Prostate gland (tissue), 2 donors: Measurements from ENCODE around the gene SLX4. TPM values are rescaled to one million over a fixed set of nuclear protein-coding genes. Genes with fewer than 3 reads are reported as not detected.

Experiments
- DNase-seq: peaks from one replicate; pipeline ENCODE4 v3.0.0-alpha.2; 2019; ENCODE audit warnings: low spot score
- H3K27ac ChIP-seq, 2 donors: fragments of 200-600 bp; sonication (generic); 2 replicates each; pipeline ENCODE4 v1.5.1; 2017 to 2019
- H3K27me3 ChIP-seq: fragments of 200-600 bp; sonication (generic); replicated peaks from 2 replicates; pipeline ENCODE4 v1.5.1; 2019; ENCODE audit not compliant: insufficient read depth
- H3K36me3 ChIP-seq, 2 donors: fragments of 200-600 bp; sonication (generic); 1 replicate in 1 of 2; 2 replicates in 1 of 2; pipeline versions ENCODE4 v1.5.1 to v1.8.1; 2017 to 2019
- H3K4me1 ChIP-seq: fragments of 200-600 bp; sonication (generic); replicated peaks from 2 replicates; pipeline ENCODE4 v1.5.1; 2019
- H3K4me3 ChIP-seq, 2 donors: fragments of 200-600 bp; sonication (generic); 2 replicates each; pipeline ENCODE4 v1.5.1; 2017 to 2019
- H3K9me3 ChIP-seq: fragments of 200-600 bp; sonication (generic); 2 replicates; pipeline ENCODE4 v1.5.1; 2017
- CTCF ChIP-seq, 4 experiments: fragments of 200-600 bp in 2 of 4; fragments of 450-650 bp in 2 of 4; sonication (generic) in 2 of 4; IDR thresholded peaks; 1 replicate in 3 of 4; 2 replicates in 1 of 4; pipeline ENCODE4 v1.5.1; 2016 to 2019; ENCODE audit warnings: antibody characterized with exemption in 4 of 4, mild to moderate bottlenecking in 2 of 4, moderate library complexity in 2 of 4
- POLR2A ChIP-seq: fragments of 450-650 bp; IDR thresholded peaks from one replicate; pipeline ENCODE4 v1.6.1; 2016; ENCODE audit warnings: antibody characterized with exemption, mild to moderate bottlenecking
- POLR2AphosphoS5 ChIP-seq: sonication (generic); formaldehyde crosslinking; IDR thresholded peaks from one replicate; pipeline ENCODE4 v1.6.1; 2017; ENCODE audit warnings: antibody characterized with exemption
- WGBS: methylation state at CpG from one replicate; pipeline ENCODE4 v1.1.5; 2018; 5-methylcytosine and 5-hydroxymethylcytosine counted together
- intact Hi-C: fragments of 100-400 bp; cut with DNase I; formaldehyde crosslinking; loops from one replicate; pipeline ENCODE4 v1.14.2; 2022
- total RNA-seq, 2 donors: library from RNA; depleted of rRNA; stranded (reverse); fragments of >200 nt; gene quantifications; one replicate each; pipeline ENCODE4 v1.1.0, GENCODE V29; 2016

SLX4 gene
- total RNA-seq, 2 donors from 2014 or later, result 4.9 to 14.7 TPM

- TF ChIP-seq CTCF (IDR thresholded peaks at IDR 0.05), result no peak
- no peak for TF ChIP-seq POLR2AphosphoS5
- TF ChIP-seq POLR2A, result no peak
- intact Hi-C loops, result no loop called here
- Histone ChIP-seq H3K4me1 (no peaks in the 10 kb centered on the region), H3K9me3 (no peaks in the 10 kb centered on the region), H3K27ac (no peak overlapping the region), H3K36me3 (no peaks in the 10 kb centered on the region), H3K4me3 (no peak overlapping the region), H3K27me3 (no peaks in the 10 kb centered on the region)
- 89% methylated on average over 4 of the region's 4 CpGs for WGBS
- no peak for DNase-seq
Measured at GRCh38 chr16:3625911-3626732, 14.7 kb upstream of the SLX4 start.

- no peaks in the 10 kb centered on the region for H3K4me1 ChIP-seq
- no peaks in the 10 kb centered on the region for H3K27me3 ChIP-seq
- no peak for TF ChIP-seq CTCF (IDR thresholded peaks at IDR 0.05)
- TF ChIP-seq POLR2A, result no peak
- no peak for TF ChIP-seq POLR2AphosphoS5
- WGBS, result 94% methylated on average over 5 of the region's 5 CpGs
- no peaks in the 10 kb centered on the region for H3K9me3 ChIP-seq
- H3K4me3 ChIP-seq, result no peak overlapping the region
- DNase-seq, result no peak
- intact Hi-C loops, result no loop called here
- no peaks in the 10 kb centered on the region for H3K36me3 ChIP-seq
- H3K27ac ChIP-seq, result no peak overlapping the region
Measured at GRCh38 chr16:3625331-3625730, 13.9 kb upstream of the SLX4 start.

- Histone ChIP-seq H3K36me3 (no peaks in the 10 kb centered on the region), H3K4me3 (no peak overlapping the region), H3K27me3 (no peaks in the 10 kb centered on the region), H3K9me3 (no peaks in the 10 kb centered on the region), H3K27ac (no peak overlapping the region), H3K4me1 (no peaks in the 10 kb centered on the region)
- WGBS, result 82% methylated on average over 3 of the region's 3 CpGs
- TF ChIP-seq CTCF (IDR thresholded peaks at IDR 0.05) (no peak), POLR2AphosphoS5 (no peak), POLR2A (no peak)
- DNase-seq, result no peak
- intact Hi-C loops, result no loop called here
Measured at GRCh38 chr16:3623642-3624041, 12.2 kb upstream of the SLX4 start.

GRCh38 chr16:3618769-3619141 lies 7.3 kb upstream of the SLX4 start:
- no peak for DNase-seq
- Histone ChIP-seq H3K36me3 (no peaks in the 10 kb centered on the region), H3K4me3 (no peak overlapping the region), H3K27ac (no peak overlapping the region), H3K4me1 (no peaks in the 10 kb centered on the region), H3K27me3 (no peaks in the 10 kb centered on the region), H3K9me3 (no peaks in the 10 kb centered on the region)
- 76% methylated on average over 3 of the region's 3 CpGs for whole genome bisulfite sequencing
- intact Hi-C loops, result no loop called here
- TF ChIP-seq POLR2AphosphoS5 (no peak), POLR2A (no peak), CTCF (IDR thresholded peaks at IDR 0.05) (no peak)
